Measurements from ENCODE around the gene UGT1A8. TPM values are rescaled to one million over a fixed set of nuclear protein-coding genes. Genes with fewer than 3 reads are reported as not detected.

The UGT1A8 gene
- total and polyA plus RNA-seq, 2 donors from 2014 or later: 30.0 TPM; not detected in 1

GRCh38 chr2:233689501-233689900, 72.1 kb downstream of the UGT1A8 start:
- Histone ChIP-seq H3K9me3 (ENCODE audit: control insufficient read depth in 2 of 3, insufficient read depth in 1 of 3, low read length in 3 of 3) (no peaks in the 10 kb centered on the region), H3K36me3 (ENCODE audit: control insufficient read depth in 2 of 3, insufficient read depth in 3 of 3, low read length in 3 of 3) (no peaks in the 10 kb centered on the region), H3K9ac (ENCODE audit: low read length in 3 of 3) (no peak overlapping the region), H3K4me1 (ENCODE audit: control insufficient read depth in 2 of 3, insufficient read depth in 2 of 3, low read depth in 1 of 3, low read length in 3 of 3) (peaks cover 0 to 19% (median 10%) of the 10 kb centered on the region in 3 donors), H3K27me3 (ENCODE audit: control insufficient read depth, insufficient read depth, low read length) (no peaks in the 10 kb centered on the region), H3K4me3 (ENCODE audit: low read length in 3 of 3) (no peak overlapping the region), H3K27ac (ENCODE audit: low read depth in 2 of 2, low read length in 2 of 2) (no peak overlapping the region)
- no peak for TF ChIP-seq CTCF (IDR thresholded peaks at IDR 0.05; ENCODE audit: borderline replicate concordance, extremely low read depth, insufficient read depth)
- DNase-seq (no peak), FAIRE-seq (no peak)
- intact Hi-C loops (cut with DNase I): no loop called here

DNA sequence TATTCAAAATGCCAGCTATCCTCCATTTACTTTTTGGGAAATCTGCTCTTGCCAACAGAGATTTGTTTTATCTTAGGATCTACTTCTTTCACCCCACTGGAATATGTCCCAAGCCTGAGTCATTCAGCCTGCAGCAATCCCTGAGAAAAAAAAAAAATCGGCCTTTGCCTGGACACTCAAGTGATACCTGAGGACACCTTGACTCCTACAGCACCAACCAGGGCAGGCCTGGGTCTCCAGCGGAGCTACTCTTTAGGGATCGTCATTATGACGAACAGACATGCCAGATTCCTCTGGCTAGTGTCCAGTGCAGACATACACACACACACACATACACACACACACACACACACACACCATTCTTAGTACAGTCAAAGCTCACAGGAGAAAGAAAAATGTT, 73.0 kb downstream of the UGT1A8 start:
- no peak for TF ChIP-seq CTCF (IDR thresholded peaks at IDR 0.05; ENCODE audit: borderline replicate concordance, extremely low read depth, insufficient read depth)
- no peaks in the 10 kb centered on the region for H3K36me3 ChIP-seq (ENCODE audit: control insufficient read depth in 2 of 3, insufficient read depth in 3 of 3, low read length in 3 of 3)
- no peak for DNase-seq
- no peaks in the 10 kb centered on the region for H3K9me3 ChIP-seq (ENCODE audit: control insufficient read depth in 2 of 3, insufficient read depth in 1 of 3, low read length in 3 of 3)
- H3K27me3 ChIP-seq (ENCODE audit: control insufficient read depth, insufficient read depth, low read length): no peaks in the 10 kb centered on the region
- FAIRE-seq: no peak
- H3K4me3 ChIP-seq (ENCODE audit: low read length in 3 of 3): peak overlapping the region in 1 of 3 donors; percentile 26
- intact Hi-C loops (cut with DNase I): no loop called here
- no peak overlapping the region for H3K27ac ChIP-seq (ENCODE audit: low read depth in 2 of 2, low read length in 2 of 2)
- peaks cover 0 to 19% (median 12%) of the 10 kb centered on the region in 3 donors for H3K4me1 ChIP-seq (ENCODE audit: control insufficient read depth in 2 of 3, insufficient read depth in 2 of 3, low read depth in 1 of 3, low read length in 3 of 3)
- H3K9ac ChIP-seq (ENCODE audit: low read length in 3 of 3): no peak overlapping the region

DNA sequence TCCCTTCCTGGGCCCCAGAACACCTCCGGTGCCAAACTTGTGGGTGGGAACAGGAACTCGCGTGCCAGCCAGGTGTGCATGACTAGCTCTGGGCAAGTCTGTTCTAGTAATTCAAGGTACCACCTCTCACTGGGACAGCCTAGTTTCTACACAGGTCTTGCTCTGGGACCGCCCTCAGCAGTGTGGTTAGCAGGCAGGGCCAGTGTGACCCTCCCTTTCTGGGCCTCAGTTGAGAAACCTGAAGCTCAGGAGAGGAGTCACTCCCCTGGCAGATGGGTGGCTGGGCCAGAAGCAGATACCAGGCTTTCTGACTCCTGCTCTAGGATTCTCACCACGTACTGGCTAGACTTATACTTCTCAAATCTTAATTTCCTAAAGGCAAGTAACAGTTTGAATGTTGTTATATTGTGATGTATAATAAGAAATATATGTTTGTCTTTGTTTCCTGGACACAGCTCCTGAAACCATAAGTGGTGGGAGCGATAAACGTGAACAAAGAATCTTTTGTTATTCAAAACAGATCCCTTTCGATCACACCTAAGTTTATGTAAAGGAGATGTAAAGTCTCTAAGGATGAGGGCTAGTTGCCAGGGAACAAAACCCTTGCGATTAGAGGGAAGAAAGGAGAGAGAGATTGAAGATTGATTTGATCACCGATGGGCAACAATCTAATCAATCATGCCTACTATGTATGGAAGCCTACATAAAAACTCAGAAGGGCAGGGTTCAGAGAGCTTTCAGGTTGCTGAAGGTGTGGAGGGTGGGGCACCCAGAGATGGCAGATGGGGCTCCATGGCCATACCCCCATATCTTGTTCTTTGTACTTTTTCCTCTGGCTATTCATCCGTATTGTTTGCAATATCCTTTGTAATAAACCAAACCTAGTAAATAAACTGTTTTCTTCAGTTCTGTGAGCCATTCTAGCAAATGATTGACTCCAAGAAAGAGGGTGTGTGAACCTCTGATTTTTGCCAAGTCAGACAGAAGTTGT, 74.3 kb downstream of the UGT1A8 start:
- peak overlapping the region; percentile 52 to 87 for H3K27ac ChIP-seq (ENCODE audit: low read depth in 2 of 2, low read length in 2 of 2)
- peak overlapping the region in 2 of 3 donors; percentile 61 to 70 for H3K4me3 ChIP-seq (ENCODE audit: low read length in 3 of 3)
- TF ChIP-seq CTCF (IDR thresholded peaks at IDR 0.05; ENCODE audit: borderline replicate concordance, extremely low read depth, insufficient read depth): no peak
- FAIRE-seq (no peak), DNase-seq (no peak)
- peaks cover 0 to 19% (median 12%) of the 10 kb centered on the region in 3 donors for H3K4me1 ChIP-seq (ENCODE audit: control insufficient read depth in 2 of 3, insufficient read depth in 2 of 3, low read depth in 1 of 3, low read length in 3 of 3)
- no peaks in the 10 kb centered on the region for H3K9me3 ChIP-seq (ENCODE audit: control insufficient read depth in 2 of 3, insufficient read depth in 1 of 3, low read length in 3 of 3)
- no peaks in the 10 kb centered on the region for H3K27me3 ChIP-seq (ENCODE audit: control insufficient read depth, insufficient read depth, low read length)
- H3K9ac ChIP-seq (ENCODE audit: low read length in 3 of 3): no peak overlapping the region
- intact Hi-C loops (cut with DNase I): no loop called here
- no peaks in the 10 kb centered on the region for H3K36me3 ChIP-seq (ENCODE audit: control insufficient read depth in 2 of 3, insufficient read depth in 3 of 3, low read length in 3 of 3)
